WTC11 (cell line): ENCODE data around the gene TRIM7. TPM values are rescaled to one million over a fixed set of nuclear protein-coding genes. Genes with fewer than 3 reads are reported as not detected.

Experiments
- ATAC-seq: fragments of 200-7000 bp; cut with Tn5 transposase; 2 replicates; pipeline ENCODE4 v1.10.0; 2021; ENCODE audit warnings: mild to moderate bottlenecking, moderate library complexity
- CTCF ChIA-PET: fragments of 300-600 bp; sonication (Branson Sonifier 250); formaldehyde crosslinking; loops from one replicate; lab custom pipeline; 2021; ENCODE audit warnings: antibody characterized with exemption; lab: Charles Lee
- POLR2A ChIA-PET: fragments of 350-600 bp; sonication (Branson Sonifier 250); formaldehyde crosslinking; loops from one replicate; lab custom pipeline; 2021; ENCODE audit warnings: antibody characterized with exemption; lab: Charles Lee
- DNase-seq: peaks from one replicate; pipeline ENCODE4 v3.0.0; 2021; ENCODE audit warnings: low spot score
- H3K27ac Mint-ChIP-seq: 2 replicates; pipeline ENCODE4 v1.8.0; 2021; ENCODE audit warnings: mixed read lengths
- H3K27me3 Mint-ChIP-seq: 2 replicates; pipeline ENCODE4 v1.8.0; 2021; ENCODE audit warnings: low read depth, mild to moderate bottlenecking, moderate library complexity, mixed read lengths
- H3K36me3 Mint-ChIP-seq: 2 replicates; pipeline ENCODE4 v1.8.0; 2021; ENCODE audit warnings: mixed read lengths
- H3K4me1 Mint-ChIP-seq: 2 replicates; pipeline ENCODE4 v1.8.0; 2022; ENCODE audit warnings: mixed read lengths
- H3K4me3 Mint-ChIP-seq: 2 replicates; pipeline ENCODE4 v1.8.0; 2021; ENCODE audit warnings: mild to moderate bottlenecking, moderate library complexity, mixed read lengths
- H3K9me3 Mint-ChIP-seq: 2 replicates; pipeline ENCODE4 v1.8.0; 2021; ENCODE audit warnings: mixed read lengths
- ATF3 ChIP-seq: sonication (generic); formaldehyde crosslinking; conservative IDR thresholded peaks from 2 replicates; pipeline ENCODE4 v1.8.1; 2022; ENCODE audit warnings: mild to moderate bottlenecking, missing genetic modification reagents
- CTCF ChIP-seq: fragments of 200-600 bp; IDR thresholded peaks from 2 replicates; pipeline ENCODE4 v1.8.0; 2022; ENCODE audit warnings: antibody characterized with exemption
- GTF2I ChIP-seq: fragments of 250-450 bp; sonication (Bioruptor Pico); conservative IDR thresholded peaks from 2 replicates; pipeline ENCODE4 v1.4.0; 2021; ENCODE audit warnings: mild to moderate bottlenecking
- SP1 ChIP-seq: sonication (generic); formaldehyde crosslinking; conservative IDR thresholded peaks from 2 replicates; pipeline ENCODE4 v1.8.1; 2022; ENCODE audit warnings: missing genetic modification reagents
- TCF7 ChIP-seq: sonication (generic); formaldehyde crosslinking; IDR thresholded peaks from 2 replicates; pipeline ENCODE4 v1.8.0; 2022; ENCODE audit warnings: mild to moderate bottlenecking, low read depth, missing genetic modification reagents, moderate library complexity
- ZNF232 ChIP-seq: sonication (generic); formaldehyde crosslinking; IDR thresholded peaks from 2 replicates; pipeline ENCODE4 v1.8.0; 2022; ENCODE audit warnings: mild to moderate bottlenecking, missing genetic modification reagents
- ZNF263 ChIP-seq: sonication (generic); formaldehyde crosslinking; IDR thresholded peaks from 2 replicates; pipeline ENCODE4 v1.8.1; 2022; ENCODE audit warnings: low read depth, mild to moderate bottlenecking, moderate library complexity, missing genetic modification reagents
- ZNF317 ChIP-seq: sonication (generic); formaldehyde crosslinking; IDR thresholded peaks from 2 replicates; pipeline ENCODE4 v1.8.1; 2023; ENCODE audit warnings: low read depth, mild to moderate bottlenecking, moderate library complexity, missing genetic modification reagents, borderline replicate concordance
- ZSCAN18 ChIP-seq: fragments of 250-450 bp; sonication (Bioruptor Pico); IDR thresholded peaks from 2 replicates; pipeline ENCODE4 v2.1.2; 2022; ENCODE audit warnings: mild to moderate bottlenecking, moderate library complexity
- total RNA-seq: library from RNA; stranded (reverse); gene quantifications from 3 replicates; pipeline ENCODE4 v1.2.3, GENCODE V29; 2021
- TF ChIP-seq, protein P1 (sequence below): fragments of 250-450 bp; sonication (Bioruptor Pico); conservative IDR thresholded peaks from 2 replicates; pipeline ENCODE4 v1.9.0; 2021; ENCODE audit warnings: mild to moderate bottlenecking

TRIM7 gene
- total RNA-seq, 1 experiment from 2014 or later = 1.4 TPM

GRCh38 chr5:181167814-181168488 lies 37.0 kb downstream of the TRIM7 start:
- Mint-ChIP-seq H3K27me3 (peaks cover 59% of the 10 kb centered on the region), H3K4me1 (peaks cover 28% of the 10 kb centered on the region), H3K4me3 (peak overlapping the region; percentile 84), H3K36me3 (no peaks in the 10 kb centered on the region), H3K27ac (no peak overlapping the region), H3K9me3 (no peaks in the 10 kb centered on the region)
- CTCF ChIA-PET = interaction anchor here (0.6 to 2.7 kb wide), 21 partner anchors 8 to 384 kb away, joined by 3 to 19 read pairs (median 4); partner anchors contain the start of genes OR2V2, TRIM41 and TRIM52
- DNase-seq (peak; percentile 90), ATAC-seq (peak; percentile 22)
- TF ChIP-seq CTCF (peak; percentile 69), ZNF232 (no peak)
- POLR2A ChIA-PET = no interaction called here

DNA sequence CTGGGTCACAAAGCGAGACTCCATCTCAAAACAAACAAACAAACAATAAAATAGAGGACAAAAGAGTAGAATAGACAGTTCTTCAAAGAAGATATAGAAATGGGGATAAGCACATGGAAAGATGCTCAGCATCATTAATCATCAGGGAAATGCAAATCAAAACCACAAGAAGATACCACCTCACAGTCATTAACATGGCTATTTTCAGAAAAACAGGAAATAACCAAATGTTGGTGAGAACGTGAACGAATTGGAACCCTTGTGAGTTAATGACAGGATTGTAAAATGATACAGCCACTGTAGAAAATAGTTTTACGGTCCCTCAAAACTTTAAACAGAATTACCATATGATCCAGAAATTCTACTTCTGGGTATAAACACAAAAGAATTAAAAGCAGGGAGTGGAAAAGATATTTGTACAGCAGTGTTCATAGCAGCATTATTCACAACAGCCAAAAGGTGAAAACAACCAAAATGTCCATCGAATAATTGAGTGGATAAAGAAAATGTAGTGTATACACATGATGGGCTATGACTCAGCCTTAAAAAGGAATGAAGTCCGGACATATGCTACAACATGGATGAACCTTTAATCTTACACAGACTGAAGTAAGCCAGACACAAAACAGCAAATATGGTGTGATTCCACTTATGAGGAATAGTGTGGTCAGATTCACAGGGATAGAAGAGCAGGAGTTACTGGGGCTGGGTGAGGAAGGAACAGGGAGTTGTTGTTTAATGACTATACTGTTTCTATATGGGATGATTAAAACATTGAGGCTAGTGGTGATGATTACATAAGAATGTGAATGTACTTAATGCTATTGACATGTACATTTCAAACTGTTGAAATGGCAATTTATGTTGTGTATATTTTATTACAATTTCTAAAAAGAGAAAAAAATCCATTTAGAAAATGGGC lies 37.9 kb downstream of the TRIM7 start:
- no peak overlapping the region for H3K27ac Mint-ChIP-seq
- no peaks in the 10 kb centered on the region for H3K9me3 Mint-ChIP-seq
- TF ChIP-seq, protein P1, sequence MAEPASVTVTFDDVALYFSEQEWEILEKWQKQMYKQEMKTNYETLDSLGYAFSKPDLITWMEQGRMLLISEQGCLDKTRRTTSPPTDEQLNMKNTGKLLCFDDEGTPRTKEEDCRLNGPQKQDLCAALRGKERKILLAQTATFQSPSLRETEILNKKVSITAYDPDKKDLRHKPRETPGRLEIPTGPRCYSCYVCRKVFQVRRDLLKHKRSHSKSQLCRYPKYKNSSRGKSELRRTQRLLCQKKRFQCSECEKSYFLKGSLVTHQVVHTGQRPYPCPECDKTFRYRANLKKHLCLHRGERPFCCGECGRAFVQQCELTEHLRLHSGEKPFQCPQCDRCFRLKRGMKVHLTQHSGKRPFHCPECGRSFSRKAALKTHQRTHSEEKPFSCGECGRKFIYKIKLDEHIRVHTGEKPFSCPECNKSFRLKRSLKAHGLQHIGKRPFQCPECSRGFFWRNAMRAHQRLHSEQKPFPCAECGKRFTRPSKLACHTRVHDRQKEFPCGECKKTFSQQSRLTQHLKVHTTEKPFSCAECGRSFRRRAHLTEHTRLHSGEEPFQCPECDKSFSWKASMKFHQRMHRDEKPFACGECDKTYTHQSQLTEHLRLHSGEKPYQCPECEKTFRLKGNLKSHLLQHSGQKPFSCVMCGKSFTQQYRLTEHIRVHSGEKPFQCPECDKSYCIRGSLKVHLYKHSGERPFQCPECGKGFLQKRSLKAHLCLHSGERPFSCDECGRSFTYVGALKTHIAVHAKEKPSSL (CRISPR knock-in tag) = no peak
- TF ChIP-seq ZNF263 (no peak), TCF7 (CRISPR knock-in tag) (no peak), GTF2I (CRISPR knock-in tag) (no peak), ATF3 (CRISPR knock-in tag) (no peak)
- DNase-seq (no peak), ATAC-seq (no peak)
- H3K36me3 Mint-ChIP-seq = no peaks in the 10 kb centered on the region
- H3K27me3 Mint-ChIP-seq = peaks cover 59% of the 10 kb centered on the region
- CTCF ChIA-PET = interaction anchor here (1.2 to 2.7 kb wide), 7 partner anchors 7 to 381 kb away, joined by 3 to 19 read pairs (median 5); partner anchors contain the start of gene TRIM52
- peaks cover 27% of the 10 kb centered on the region for H3K4me1 Mint-ChIP-seq
- POLR2A ChIA-PET = no interaction called here
- peak overlapping the region; percentile 84 for H3K4me3 Mint-ChIP-seq

DNA sequence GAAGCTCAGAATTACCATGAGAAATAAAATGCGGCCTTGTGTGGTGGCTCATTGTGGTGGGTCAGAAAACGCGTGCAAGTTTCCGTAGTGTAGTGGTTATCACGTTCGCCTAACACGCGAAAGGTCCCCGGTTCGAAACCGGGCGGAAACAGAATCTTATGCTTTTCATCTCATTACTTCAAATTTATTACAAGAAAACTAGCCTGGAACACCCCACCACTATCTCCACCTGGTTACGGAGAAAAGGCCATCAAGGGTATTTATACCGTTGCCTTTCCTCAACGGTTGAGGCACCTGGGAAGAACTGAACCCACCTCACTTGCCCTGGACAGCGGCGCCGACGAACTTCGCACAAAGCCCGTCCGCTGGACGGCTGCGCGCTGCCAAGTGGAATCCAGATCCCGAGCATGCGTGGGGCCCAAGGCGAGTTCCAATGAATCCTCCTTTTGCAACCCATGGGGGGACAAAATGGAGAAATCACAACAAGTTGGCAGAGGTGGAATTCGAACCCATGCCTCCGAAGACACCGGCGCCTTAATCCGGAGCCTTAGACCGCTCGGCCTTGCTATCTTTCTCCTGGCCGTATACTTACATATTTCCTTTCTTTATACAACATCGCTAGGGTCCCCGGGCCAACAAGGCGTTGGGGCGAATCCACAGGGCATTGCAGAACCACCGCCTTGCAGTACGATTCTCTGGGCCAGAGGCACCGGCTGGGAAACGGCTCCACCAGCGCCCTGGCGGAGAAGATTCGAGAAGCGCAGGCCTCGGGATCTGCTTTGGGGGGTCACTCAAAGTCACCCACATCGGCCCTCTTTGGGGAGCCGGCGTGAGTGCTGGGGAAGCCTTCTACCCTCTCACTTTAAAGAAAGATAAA lies 40.7 kb downstream of the TRIM7 start:
- Mint-ChIP-seq H3K27ac (peak overlapping the region; percentile 97), H3K27me3 (peaks cover 41% of the 10 kb centered on the region), H3K36me3 (no peaks in the 10 kb centered on the region), H3K4me1 (peaks cover 29% of the 10 kb centered on the region), H3K9me3 (no peaks in the 10 kb centered on the region), H3K4me3 (peak overlapping the region; percentile 92)
- ChIA-PET POLR2A (interaction anchor here (1.4 kb wide), 1 partner anchor 43 kb away, joined by 3 read pairs; no protein-coding TSS in a partner anchor), CTCF (no interaction called here)
- peak; percentile 60 for DNase-seq
- peak; percentile 57 for ATAC-seq
- TF ChIP-seq ZSCAN18 (CRISPR knock-in tag) = peak; percentile 49; the same call in 1 of the 2 replicates
- 0 out of 2 replicates have a peak, but pooled peaks have one; percentile 23 for TF ChIP-seq SP1 (CRISPR knock-in tag)
- TF ChIP-seq ZNF317 = no peak
